ENCODE data around the gene TPPP.
"Not testable (repeated sequence)": the region's sequence is repeated elsewhere in the genome, so short reads cannot be mapped to it uniquely, and the experiment has no call there.

TPPP gene

GRCh38 chr5:693271-694041 lies at the start of gene TPPP:
Gene TPPP, minus strand, starts transcription at chr5:693352. Its CDS starts 15,292 bp downstream, at chr5:678060.
- not testable (repeated sequence) for DNase-seq

- not testable (repeated sequence) for DNase-seq
Observed at GRCh38 chr5:742276-742675, 49.1 kb upstream of the TPPP start.

- not testable (repeated sequence) for DNase-seq
Observed at GRCh38 chr5:734145-734544, 41.0 kb upstream of the TPPP start.

- not testable (repeated sequence) for DNase-seq
Observed at GRCh38 chr5:732754-733454, 39.8 kb upstream of the TPPP start.

GRCh38 chr5:729225-729624 lies 36.1 kb upstream of the TPPP start:
- DNase-seq: not testable (repeated sequence)

GRCh38 chr5:727087-727486 lies 33.9 kb upstream of the TPPP start:
- not testable (repeated sequence) for DNase-seq

GRCh38 chr5:723865-724264 lies 30.7 kb upstream of the TPPP start:
- not testable (repeated sequence) for DNase-seq

- not testable (repeated sequence) for DNase-seq
Observed at GRCh38 chr5:723309-723708, 30.2 kb upstream of the TPPP start.

GRCh38 chr5:719379-719778 lies 26.2 kb upstream of the TPPP start:
- DNase-seq: not testable (repeated sequence)

GRCh38 chr5:717143-717542 lies 24.0 kb upstream of the TPPP start:
- DNase-seq: no peak

- not testable (repeated sequence) for DNase-seq
Observed at GRCh38 chr5:716740-717139, 23.6 kb upstream of the TPPP start.

GRCh38 chr5:715636-716035 lies 22.5 kb upstream of the TPPP start:
- DNase-seq: not testable (repeated sequence)

GRCh38 chr5:714215-715118 lies 21.3 kb upstream of the TPPP start:
- DNase-seq: not testable (repeated sequence)

- not testable (repeated sequence) for DNase-seq
Observed at GRCh38 chr5:713686-714085, 20.5 kb upstream of the TPPP start.

- DNase-seq: not testable (repeated sequence)
Observed at GRCh38 chr5:708848-709517, 15.8 kb upstream of the TPPP start.

GRCh38 chr5:708374-708773 lies 15.2 kb upstream of the TPPP start:
- DNase-seq: not testable (repeated sequence)

- not testable (repeated sequence) for DNase-seq
Observed at GRCh38 chr5:706127-706526, 13.0 kb upstream of the TPPP start.

GRCh38 chr5:696753-697702 lies 3.9 kb upstream of the TPPP start:
- not testable (repeated sequence) for DNase-seq

GRCh38 chr5:696191-696590 lies 3.0 kb upstream of the TPPP start:
- DNase-seq: not testable (repeated sequence)

- DNase-seq: not testable (repeated sequence)
Observed at GRCh38 chr5:695475-695874, 2.3 kb upstream of the TPPP start.

- DNase-seq: not testable (repeated sequence)
Observed at GRCh38 chr5:694042-694431, 885 bp upstream of the TPPP start.
